Right ventricle myocardium superior (tissue), 1 donor: ENCODE data around the gene GALNT9. TPM values are rescaled to one million over a fixed set of nuclear protein-coding genes. Genes with fewer than 3 reads are reported as not detected.
A peak's percentile ranks its signal among the peaks of the same experiment; 100 is the strongest.
"Not testable (repeated sequence)": the region's sequence is repeated elsewhere in the genome, so short reads cannot be mapped to it uniquely, and the experiment has no call there.

ENCODE experiments used
- ATAC-seq: fragments of 200-7000 bp; cut with Tn5 transposase; one replicate; pipeline ENCODE4 v1.9.1; 2020; ENCODE audit warnings: mild to moderate bottlenecking; ENCODE audit not compliant: poor library complexity
- DNase-seq: peaks from one replicate; pipeline ENCODE4 v3.0.0-alpha.2; 2020
- intact Hi-C: fragments of 100-400 bp; cut with DNase I; formaldehyde crosslinking; loops from one replicate; pipeline ENCODE4 v1.11.2; 2022
- total RNA-seq: library from RNA; stranded (reverse); fragmentation: NEBNext Ultra II Directional; extraction: Animal tissue kit (Norgen Biotek cat#: 25700); gene quantifications from one replicate; pipeline ENCODE4 v1.2.1, GENCODE V29; 2021
- donor health status: DM: no; HTN: yes; CAD: no; lungs with severe emphysema.

GALNT9 gene
- total RNA-seq, 1 donor from 2014 or later, result not detected

- DNase-seq, result peak; percentile 30
Measured at GRCh38 chr12:132359971-132360370, 30.6 kb upstream of the GALNT9 start.

GRCh38 chr12:132359551-132359950 lies 30.2 kb upstream of the GALNT9 start:
- intact Hi-C loops, result no loop called here
- DNase-seq (no peak), ATAC-seq (no peak)

More at GRCh38 chr12:132359971-132360370, 30.6 kb upstream of the GALNT9 start:
- intact Hi-C loops, result no loop called here
- no peak for ATAC-seq

- intact Hi-C loops, ATAC-seq: not testable (repeated sequence)
- peak; percentile 26 for DNase-seq
Measured at GRCh38 chr12:132358241-132359225, 29.1 kb upstream of the GALNT9 start.

GRCh38 chr12:132357623-132358186 lies 28.3 kb upstream of the GALNT9 start:
- ATAC-seq, result no peak
- DNase-seq, result peak; percentile 28
- intact Hi-C loops, result no loop called here

- DNase-seq, result peak; percentile 43
- ATAC-seq, result no peak
- intact Hi-C loops, result no loop called here
Measured at GRCh38 chr12:132356691-132357622, 27.6 kb upstream of the GALNT9 start.

- DNase-seq (peak; percentile 27), ATAC-seq (no peak)
- intact Hi-C loops, result no loop called here
Measured at GRCh38 chr12:132355742-132356681, 26.6 kb upstream of the GALNT9 start.

GRCh38 chr12:132354982-132355680 lies 25.7 kb upstream of the GALNT9 start:
- intact Hi-C loops, result no loop called here
- DNase-seq (peak; percentile 19), ATAC-seq (no peak)

GRCh38 chr12:132354211-132354981 lies 25.0 kb upstream of the GALNT9 start:
- no peak for ATAC-seq
- no peak for DNase-seq
- intact Hi-C loops, result no loop called here

- DNase-seq, result no peak
- intact Hi-C loops, result no loop called here
- ATAC-seq, result no peak
Measured at GRCh38 chr12:132353811-132354210, 24.4 kb upstream of the GALNT9 start.

- no peak for DNase-seq
- intact Hi-C loops, result no loop called here
- no peak for ATAC-seq
Measured at GRCh38 chr12:132352896-132353800, 23.8 kb upstream of the GALNT9 start.

GRCh38 chr12:132351751-132352495 lies 22.5 kb upstream of the GALNT9 start:
- ATAC-seq, result no peak
- intact Hi-C loops, result no loop called here
- DNase-seq, result no peak

GRCh38 chr12:132349501-132350131 lies 20.2 kb upstream of the GALNT9 start:
- DNase-seq, result no peak
- intact Hi-C loops, result no loop called here
- ATAC-seq, result no peak

- DNase-seq, result peak; percentile 18
- intact Hi-C loops, result no loop called here
- no peak for ATAC-seq
Measured at GRCh38 chr12:132348176-132348575, 18.8 kb upstream of the GALNT9 start.

- ATAC-seq, result no peak
- intact Hi-C loops, result no loop called here
- peak; percentile 23 for DNase-seq
Measured at GRCh38 chr12:132347176-132347855, 17.9 kb upstream of the GALNT9 start.
